ENCODE results near the gene LMOD1. TPM values are rescaled to one million over a fixed set of nuclear protein-coding genes. Genes with fewer than 3 reads are reported as not detected.
"Not testable (repeated sequence)": the region's sequence is repeated elsewhere in the genome, so short reads cannot be mapped to it uniquely, and the experiment has no call there.

Gene LMOD1
- total RNA-seq, 1 experiment from 2014 or later: 0.10 TPM

DNA sequence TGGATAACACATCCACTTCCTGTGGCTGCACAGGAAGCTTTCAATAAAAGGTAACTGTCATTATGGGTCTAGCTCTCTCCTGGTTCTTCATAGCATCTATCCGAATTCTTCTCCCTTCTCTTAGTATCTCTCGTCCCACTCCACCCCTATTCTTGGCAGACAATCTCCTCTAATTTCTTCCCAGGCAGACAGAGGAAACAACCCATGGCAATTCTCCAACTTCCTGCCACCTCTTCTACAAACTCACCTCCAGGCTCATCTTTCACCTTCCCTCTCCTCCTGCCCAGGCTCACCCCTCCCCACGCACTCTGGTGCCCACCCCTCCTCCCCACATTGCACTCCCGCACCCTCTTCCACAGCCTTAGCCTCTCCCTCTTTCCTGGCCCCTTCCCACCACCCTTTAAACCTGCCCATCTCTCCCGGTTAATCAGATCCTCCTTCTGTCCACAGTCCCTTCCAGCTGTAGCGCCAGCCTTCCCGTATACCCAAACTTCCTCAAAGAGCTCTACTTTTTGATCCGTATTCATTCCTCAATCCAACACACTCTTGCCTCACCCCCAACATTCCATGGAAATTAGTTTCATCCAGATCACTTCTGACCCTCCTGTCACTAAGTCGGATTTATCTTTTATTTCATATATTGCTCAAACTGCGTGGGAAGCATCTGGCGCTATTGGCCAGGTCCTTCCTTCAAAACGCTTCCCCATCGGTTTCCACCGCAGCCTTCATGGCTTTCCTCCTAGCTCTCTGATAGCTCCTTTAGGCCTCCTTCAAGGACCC, 31.7 kb downstream of the LMOD1 start:
- no peak for DNase-seq (ENCODE audit: low spot score)

DNA sequence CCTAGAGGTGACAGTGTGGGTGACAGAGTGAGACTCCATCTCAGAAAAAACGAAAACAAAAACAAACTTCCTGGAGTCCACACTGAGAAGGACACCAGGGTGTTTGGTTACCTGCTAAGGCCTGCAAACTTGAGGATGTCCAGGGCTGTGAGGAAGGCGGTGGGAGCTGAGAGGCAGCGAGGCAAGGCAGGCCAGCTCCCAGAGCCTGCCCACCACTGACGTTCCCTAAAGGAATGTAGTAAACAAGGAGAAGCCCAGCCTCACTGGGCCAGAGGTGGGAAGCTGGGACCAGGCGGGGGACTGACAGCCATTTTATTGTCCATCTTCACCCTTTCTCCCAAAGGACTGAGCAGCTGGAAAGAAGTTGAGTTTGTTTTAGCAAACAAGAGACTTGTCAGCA, 33.5 kb downstream of the LMOD1 start:
- DNase-seq (ENCODE audit: low spot score): no peak

DNA sequence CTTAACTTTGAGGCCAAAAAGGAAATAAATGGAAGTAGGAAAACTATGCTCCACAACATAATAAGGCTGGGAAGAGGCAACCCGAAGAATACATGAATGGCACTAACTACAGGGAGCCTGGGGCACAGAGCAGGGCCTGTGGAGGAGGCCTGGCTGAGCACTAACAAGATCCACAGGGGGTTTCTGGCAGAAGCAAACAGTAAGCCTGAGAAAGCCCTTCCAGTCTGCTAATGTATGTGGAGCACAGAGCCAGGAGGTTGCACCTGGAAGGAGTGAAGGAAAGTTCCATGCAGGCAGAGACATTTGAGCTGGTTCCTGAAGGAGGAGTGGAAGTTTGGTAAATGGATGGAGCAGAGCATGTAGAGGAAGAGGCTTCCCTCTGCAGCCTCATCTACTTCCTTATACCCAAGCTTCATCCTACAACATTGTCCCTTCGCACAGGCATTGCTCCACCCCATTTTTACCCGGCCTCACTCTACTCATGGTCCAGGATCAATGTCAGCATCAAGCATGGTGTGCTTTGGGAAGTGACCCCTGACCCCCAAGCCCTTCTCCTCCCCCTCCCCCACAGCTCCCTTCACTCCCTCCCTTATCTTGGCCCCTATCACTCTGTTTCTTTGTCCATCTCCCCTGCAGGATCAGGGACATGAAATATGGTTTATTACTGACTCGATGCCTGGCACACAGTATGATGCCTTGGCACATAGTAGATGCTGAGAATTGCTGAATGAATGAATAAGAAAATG, 34.3 kb downstream of the LMOD1 start:
- DNase-seq (ENCODE audit: low spot score): no peak

DNA sequence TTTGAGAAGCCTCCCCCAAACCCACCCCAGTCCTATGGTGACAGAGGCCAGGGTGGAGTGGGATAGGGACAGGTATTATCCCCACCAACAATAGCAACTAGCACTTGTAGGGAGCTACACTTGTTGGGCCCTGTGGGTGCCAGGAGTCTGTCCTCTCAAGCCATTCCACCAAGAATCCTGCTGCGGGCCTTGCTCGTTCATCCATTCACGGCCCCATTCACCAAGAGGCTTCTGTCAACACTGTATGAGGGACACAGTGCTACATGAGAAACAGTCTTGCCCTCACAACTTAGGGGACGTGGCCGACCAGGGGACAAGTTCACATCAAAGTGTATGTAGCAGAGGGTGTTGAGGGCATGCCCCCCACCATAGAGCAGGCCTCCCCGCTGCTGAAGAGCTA, 38.7 kb downstream of the LMOD1 start:
- no peak for DNase-seq (ENCODE audit: low spot score)

DNA sequence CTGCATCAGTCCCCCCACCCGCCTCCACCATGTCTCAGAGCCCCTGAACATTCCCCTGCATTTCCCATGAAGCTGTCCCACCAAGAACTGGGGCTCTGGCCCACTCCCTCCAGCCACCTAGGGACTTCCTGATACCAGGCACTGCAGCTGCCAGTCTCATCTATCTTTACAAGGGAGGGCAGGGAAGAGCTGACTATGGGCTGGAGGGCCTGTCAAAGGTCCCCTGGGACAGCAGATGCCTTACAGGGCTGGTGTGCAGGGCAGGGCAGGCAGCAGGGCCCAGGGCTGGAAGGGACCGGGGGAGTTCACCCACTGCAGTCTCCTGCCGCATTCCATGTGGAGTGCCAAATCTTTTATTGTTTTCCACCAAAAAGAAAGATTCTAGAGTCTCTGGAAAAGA, 40.0 kb downstream of the LMOD1 start:
- no peak for DNase-seq (ENCODE audit: low spot score)

DNA sequence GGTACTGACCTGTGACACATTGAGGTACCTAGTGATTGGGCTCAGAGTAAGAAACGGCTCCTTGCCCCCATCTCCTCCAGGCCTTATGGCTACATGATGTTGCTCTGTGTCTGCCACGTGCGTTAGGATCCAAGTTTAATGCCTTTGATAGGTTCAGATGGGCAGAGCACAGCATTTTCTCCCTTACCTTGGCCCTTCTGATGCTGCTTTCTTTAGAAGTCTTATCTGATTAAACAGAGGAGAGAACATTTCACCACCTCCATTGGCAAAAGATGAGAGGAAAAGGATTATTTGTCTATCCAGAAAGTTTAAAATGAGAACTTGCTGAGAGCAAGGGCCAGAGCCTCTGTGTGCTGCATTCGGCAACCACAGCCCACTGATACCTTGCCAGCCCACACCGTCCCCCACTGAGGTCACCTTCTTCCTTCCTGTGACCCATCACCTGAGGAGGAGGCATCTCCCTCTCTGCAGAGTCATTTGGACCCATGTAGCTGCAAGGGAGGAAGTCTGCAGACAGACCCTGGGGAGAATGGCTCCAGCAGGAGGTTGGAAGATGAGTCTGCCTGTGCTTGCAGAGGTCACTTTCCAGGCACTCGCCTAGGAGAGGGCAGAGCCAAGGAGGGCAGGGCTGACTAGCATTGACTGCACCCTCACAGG, 41.0 kb downstream of the LMOD1 start:
- DNase-seq (ENCODE audit: low spot score): no peak

DNA sequence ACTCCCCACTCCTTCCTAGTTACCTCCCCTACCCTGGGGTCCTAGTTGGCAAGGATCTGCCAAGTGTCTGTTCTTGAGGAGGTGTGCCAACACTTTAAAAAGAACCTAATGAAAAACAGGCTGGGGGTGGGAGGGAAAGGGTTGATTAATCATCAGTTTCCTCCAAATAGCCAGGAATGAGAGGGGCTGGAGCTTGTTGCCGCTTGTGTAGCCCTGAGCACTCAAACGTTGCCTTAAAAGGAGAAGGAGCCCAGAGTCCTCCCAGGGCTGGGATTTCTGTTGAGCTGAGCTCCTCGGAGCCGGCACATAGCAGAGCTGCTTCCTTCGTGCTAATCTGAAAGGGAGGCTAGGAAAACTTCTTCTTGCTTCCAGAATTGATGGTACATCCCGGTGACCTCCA, 41.8 kb downstream of the LMOD1 start:
- no peak for DNase-seq (ENCODE audit: low spot score)

DNA sequence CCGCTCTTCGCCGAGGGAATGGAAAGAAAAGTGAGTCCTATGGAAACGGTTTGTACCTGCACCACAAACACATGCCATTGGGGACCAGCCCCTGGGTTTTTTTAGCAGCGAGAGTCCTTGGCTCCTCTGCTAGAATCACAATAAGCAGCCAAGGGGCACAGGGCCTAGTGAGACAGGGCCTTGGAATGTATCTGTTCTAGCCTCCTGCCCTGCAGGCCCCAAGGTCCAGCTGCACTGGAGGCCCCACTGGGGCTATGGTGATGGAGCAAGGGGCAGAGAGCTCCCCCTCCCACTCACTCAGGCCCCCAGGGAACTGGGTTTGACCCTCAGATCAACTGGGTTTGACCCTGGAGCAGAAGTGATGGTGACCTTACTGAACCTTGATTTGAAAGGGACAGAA, 43.2 kb downstream of the LMOD1 start:
- no peak for DNase-seq (ENCODE audit: low spot score)

DNA sequence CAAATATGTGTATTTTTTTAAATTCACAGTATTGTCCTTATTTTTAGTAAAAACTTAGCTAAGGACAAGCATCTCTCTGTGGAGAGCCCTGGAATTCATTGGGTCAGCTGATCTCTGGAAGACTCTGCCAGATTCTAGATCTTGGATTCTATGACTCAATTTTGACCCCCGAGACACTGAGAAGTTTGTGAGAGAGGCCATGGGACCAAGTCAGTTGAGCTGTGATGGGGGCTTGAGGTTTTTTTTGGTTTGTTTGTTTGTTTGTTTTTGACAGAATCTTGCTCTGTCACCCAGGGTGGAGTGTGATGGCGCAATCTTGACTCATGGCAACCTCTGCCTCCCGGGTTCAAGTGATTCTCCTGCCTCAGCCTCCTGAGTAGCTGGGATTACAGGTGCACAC, 44.1 kb downstream of the LMOD1 start:
- DNase-seq (ENCODE audit: low spot score): no peak

DNA sequence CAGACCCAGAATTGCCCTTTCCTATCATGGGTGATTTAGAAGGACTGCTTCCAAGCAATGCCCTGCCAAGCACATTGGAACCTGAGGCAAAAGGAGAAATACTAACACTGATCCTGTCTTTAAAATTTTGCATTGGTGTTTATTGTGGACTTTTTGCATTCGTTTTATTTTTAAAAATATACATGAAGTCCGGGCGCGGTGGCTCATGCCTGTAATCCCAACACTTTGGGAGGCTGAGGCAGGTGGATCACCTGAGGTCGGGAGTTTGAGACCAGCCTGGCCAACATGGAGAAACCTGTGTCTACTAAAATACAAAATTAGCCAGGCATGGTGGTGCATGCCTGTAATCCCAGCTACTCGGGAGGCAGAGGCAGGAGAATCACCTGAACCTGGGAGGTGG, 45.3 kb downstream of the LMOD1 start:
- DNase-seq (ENCODE audit: low spot score): not testable (repeated sequence)

DNA sequence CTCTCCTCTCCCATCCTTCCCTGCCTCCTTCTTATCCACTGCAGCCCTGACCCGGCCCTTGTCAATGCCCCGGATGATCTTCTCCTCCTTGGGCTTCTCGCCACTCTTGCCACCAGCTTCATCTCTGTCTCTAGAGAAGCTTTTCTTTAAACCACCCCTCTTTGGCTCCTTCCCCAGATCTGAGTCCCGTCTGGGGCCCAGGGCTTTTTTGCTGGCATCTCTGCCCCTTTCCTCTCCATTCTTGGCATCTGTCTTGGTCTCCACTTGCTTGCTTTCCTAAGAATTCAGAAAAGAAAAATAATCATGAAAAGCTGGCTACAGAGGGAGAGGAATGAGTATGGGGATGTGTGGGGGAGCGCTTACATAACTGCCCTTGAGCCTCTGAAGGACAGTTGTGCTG, 45.9 kb downstream of the LMOD1 start:
- DNase-seq (ENCODE audit: low spot score): no peak

DNA sequence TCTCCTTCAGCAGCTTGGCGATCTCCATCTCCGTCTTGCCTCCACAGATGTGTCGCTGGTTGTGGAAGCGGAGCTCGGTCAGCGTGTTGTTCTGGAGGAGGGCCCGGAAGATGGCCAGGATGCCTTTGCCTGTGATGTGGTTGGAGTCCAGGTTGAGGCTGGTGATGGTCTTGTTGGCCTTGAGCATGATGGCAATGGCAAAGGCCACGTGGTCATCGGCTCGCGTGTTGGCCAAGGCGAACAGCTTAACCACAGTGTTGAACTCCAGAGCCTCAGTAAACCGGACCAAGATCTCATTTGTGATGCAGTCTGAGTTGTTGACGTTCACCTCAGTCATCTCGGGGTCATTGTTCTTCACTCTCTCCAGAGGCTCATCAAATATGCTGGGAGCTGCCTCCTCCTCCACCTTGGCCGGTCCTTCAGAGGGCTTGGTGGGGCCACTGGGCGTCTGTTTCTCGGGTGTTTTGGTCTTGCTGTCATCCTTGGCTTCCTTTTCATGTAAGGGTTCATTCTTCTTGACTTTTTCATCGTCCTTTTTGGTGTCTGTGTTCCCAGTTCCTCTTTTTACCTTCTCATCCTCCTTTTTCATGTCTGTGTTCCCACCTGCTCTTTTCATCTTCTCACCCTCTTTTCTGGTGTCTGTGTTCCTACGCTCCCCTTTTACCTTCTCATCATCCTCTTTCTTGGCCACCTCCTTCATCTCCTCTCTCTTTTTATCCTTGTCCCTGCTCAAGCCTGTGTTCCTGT, 46.5 kb downstream of the LMOD1 start:
- DNase-seq (ENCODE audit: low spot score): no peak

DNA sequence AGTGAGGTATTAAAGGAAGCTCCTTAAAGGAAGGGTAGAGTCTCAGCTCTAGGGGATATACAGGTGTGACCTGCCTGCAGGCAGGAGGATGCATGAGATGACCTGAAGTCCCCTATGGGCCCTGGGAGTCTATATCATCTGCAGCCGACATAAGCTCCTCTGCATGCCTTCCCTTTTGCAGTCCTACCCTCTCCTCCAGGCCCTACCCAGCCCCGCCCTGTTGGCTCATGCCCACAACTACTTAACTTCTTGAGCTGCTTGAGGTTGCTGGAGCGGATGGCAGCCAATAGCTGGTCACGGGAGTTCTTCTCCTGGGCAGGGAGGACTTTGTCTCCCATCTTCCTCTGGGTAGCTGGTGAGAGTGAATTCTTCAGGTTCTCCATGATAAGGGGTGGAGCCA, 47.4 kb downstream of the LMOD1 start:
- DNase-seq (ENCODE audit: low spot score): no peak

DNA sequence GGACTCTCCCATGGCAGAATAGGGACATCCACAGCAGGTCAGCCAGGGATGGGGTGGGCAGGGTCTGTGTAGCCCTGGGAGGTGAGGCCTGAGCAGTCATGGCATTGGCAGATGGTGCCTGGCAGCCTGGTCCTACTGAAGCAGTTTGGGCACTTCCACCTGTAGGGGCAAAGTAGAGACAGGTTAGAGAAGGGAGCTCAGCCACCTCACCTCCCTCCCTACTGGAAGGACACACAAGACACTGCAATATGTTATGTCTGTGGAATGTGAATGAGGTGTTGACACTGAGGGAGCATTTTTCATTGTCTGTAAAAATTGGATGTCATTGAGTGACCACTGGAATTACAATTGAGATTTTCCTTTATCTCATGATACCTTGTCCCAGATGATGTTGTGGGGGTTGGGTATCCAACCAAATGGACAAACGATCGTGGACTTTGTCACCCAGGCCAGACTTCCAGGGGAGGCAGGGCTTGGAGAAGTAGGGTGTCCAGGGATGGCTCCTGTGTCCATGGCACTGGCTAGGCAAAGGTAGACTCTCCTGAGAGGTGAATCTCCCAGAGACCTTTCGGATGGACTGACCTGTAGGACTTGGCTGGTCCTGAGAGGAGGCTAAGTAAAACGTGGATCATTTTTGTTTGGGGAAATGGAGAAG, 48.0 kb downstream of the LMOD1 start:
- DNase-seq (ENCODE audit: low spot score): no peak

DNA sequence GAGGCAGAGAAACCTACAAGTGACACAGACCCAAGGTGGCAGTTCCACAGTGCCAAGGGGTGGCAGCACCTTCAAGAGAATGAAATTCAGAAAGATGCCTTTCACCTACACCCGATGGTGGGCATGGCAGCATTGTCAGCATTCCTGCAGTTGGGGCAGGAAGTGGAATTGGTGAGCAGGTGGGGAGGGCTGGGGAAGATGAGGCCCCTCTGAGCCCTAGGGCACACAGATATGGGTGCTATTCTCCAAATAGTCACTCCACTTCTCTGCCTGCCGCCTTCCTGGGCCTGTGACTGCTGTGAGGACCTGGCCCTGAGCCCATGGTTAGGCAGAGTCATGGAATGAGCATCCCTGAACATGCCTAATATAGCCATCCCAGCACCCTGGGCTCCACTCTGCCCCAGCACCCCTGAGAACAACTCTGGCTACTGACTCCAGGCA, 49.4 kb downstream of the LMOD1 start:
- no peak for DNase-seq (ENCODE audit: low spot score)

DNA sequence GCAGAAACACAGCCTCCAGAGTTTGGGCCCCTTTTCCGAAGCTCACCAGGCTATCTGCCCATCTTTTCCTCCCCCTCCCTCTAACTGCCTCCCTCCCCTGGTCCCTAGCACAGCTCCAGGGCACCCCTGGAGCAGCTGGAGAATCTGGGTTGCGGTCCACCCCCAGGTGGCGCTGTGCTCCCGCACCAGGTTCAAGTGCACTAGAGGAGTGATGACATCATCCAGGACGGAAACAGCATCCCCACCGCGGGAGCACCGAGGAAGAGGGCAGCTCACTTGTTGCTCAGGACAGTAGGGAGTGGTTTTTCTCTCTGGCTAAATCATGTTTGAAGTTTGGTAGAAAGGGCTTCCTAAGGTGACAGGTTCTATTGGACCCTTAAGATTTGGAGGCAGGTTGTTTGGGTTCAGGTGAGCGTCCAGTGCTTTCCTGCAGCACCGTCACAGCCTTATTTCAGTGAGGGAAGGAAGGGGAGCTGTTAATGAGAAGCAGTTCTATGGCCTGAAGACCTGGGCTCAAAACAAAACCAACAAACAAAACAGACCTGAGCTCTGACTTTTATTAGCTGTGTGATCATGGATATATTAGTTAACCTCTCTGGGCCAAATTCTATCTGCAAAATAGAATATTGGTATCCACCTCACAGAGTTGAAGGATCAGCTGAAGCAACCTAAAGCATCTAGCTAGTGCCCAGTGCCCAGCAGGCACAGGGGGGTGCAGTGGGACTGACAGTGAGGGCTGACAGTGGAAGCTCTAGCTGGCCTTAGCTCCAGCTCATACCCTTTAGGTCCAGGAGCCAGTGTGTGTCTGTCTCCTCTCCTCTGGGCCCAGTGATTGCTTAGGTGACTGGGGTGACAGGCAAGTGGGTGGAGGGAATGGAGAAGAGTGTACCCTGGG, 50.2 kb downstream of the LMOD1 start:
- peak; percentile 92 for DNase-seq (ENCODE audit: low spot score)

DNA sequence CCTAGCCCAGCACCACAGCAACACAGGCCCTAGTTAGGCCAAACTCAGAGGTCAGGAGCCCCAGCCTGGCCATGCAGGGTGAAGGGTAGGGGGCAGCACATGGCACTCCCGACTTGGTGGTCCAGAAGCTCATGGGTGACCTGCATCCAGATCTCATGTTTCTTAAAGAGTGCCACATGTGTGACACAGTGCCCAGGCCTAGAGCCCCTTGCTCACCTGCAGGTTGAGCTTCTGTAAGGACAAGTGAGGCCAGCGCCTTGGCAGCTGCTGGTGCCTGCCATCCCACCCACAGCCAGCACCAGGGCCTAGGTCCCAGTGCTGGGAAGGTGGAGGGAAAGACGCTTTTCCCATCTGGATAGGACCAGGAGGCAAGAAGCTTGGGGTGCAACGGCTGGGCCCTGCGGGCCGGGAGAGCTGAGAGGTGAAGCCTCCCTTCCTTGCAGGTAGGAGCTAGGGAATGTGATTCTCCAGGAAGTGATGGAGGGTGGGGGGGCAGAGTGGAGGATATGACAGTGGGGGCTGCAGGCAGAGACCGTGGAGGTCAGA, 51.2 kb downstream of the LMOD1 start:
- no peak for DNase-seq (ENCODE audit: low spot score)

DNA sequence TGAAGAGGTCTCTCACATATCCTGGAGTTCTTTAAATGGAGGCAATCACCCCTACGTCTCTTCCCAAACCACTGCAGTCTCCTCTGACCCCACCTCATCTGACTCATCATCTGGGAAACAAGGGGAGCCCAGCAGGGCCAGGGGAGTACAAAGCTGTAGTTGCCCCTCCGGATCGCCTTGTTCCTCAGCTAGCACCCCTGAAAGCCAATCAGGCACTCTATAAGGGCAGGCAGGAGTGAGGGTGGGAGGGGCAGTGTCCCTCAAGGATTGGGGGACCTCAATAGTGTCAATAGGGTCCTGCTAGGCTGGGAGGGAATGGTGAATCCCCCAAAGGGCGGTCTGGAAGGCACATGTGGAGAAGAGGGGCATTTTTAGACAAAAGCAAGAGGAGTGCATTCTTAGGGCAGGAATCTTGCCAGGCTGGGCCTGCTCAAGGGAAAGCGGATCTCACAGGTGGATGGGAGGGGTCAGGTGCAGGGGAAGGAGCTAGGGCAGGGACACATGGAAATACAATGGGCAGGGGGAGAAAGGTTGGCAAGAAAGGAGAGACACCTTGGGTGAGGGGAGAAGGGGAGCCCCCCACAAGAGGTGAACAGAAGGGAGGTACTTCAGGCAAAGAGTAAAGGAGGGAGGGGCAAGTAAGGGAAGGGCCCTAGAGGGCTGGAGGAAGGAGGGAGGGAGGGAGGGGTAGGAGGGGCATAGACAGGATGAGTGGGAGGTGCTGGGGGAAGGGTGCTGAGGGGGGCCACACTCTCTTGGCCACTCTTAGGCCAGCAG, 51.8 kb downstream of the LMOD1 start:
- DNase-seq (ENCODE audit: low spot score): no peak

DNA sequence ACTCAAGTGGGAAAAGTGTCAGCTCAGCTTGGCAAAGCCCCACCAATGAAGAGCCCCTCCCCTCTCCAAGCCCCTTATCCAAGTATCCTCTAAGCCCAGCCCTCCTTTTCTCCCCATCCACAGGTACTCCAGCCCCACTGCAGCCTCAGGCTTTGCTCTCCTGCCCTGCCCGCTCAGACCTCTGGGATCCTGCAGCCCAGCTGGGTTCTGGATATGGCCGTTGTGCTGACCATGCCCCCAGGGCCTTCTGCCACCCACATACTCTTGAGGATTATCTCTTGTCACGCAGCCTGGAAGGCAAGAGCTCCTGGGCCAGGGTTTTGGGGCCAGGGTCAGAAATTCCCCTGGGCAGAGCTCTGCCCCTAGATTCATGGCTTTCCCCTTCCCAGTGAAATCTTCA, 52.9 kb downstream of the LMOD1 start:
- no peak for DNase-seq (ENCODE audit: low spot score)

Data from H4 (cell line).